Dermis microvascular lymphatic vessel endothelial cell (primary cell): ENCODE results near the gene CENPF. TPM values are rescaled to one million over a fixed set of nuclear protein-coding genes. Genes with fewer than 3 reads are reported as not detected.
A peak's percentile ranks its signal among the peaks of the same experiment; 100 is the strongest.

Experiments used
- DNase-seq, 2 donors: peaks; one replicate each; pipeline versions ENCODE4 v3.0.0 to v3.0.0-alpha.2; 2010; ENCODE audit warnings: low read depth in 2 of 2
- total RNA-seq: library from RNA; depleted of rRNA; stranded (reverse); fragments of >200 nt; gene quantifications from 2 replicates; pipeline ENCODE4 v1.2.1, GENCODE V29; 2014

The CENPF gene
- total RNA-seq, 1 donor from 2014 or later = 31.2 TPM

- peak in 1 of 2 donors; percentile 45 for DNase-seq
These were observed 14.8 kb downstream of the CENPF start for GRCh38 chr1:214617843-214618242.

DNA sequence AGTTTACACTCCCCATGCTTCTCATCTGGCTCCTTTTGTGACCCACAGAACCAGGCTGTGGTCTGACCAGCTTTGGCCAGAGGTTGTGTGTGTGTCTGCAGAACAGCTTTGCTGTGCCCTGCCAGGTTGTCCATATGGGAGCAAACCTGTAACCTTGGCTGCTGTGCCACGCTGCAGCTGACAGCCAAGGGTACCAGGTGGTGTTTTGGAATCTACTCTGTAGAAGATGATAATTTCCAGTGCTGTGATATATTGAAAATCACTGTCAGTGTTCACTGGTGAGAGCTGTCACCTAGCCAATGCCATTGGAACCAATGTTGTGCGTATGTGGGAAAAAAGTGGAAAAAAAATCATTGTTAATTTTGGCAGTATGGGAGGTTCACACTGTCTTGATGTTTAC lies 18.2 kb downstream of the CENPF start:
- DNase-seq = no peak

- peak in 1 of 2 donors; percentile 20 for DNase-seq
These were observed 20.4 kb downstream of the CENPF start for GRCh38 chr1:214623430-214623829.

GRCh38 chr1:214632091-214632490 lies 29.1 kb downstream of the CENPF start:
- no peak for DNase-seq

GRCh38 chr1:214633686-214634085 lies 30.7 kb downstream of the CENPF start:
- DNase-seq = no peak

- no peak for DNase-seq
These were observed 31.3 kb downstream of the CENPF start for GRCh38 chr1:214634267-214634666.

DNA sequence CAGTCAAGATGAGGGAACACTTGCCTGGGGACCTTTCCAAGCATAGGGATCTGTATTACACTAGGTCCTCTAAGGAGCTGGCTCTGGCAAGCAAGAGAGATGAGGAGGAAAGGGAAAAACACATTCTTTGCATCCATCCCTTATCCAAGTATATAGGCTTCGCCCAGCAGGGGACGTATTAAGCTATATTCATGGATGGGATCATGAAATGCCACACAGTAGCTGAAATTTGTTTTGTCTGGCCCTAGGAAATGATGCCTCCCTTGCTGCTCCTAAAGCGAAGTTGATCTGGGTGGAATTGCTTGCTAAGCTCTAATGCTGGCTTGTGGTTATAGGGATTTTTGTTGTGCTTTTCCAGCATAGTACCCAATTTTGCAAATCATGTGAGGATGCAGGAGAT lies 32.1 kb downstream of the CENPF start:
- DNase-seq = no peak

- no peak for DNase-seq
These were observed 32.5 kb downstream of the CENPF start for GRCh38 chr1:214635506-214635905.

DNA sequence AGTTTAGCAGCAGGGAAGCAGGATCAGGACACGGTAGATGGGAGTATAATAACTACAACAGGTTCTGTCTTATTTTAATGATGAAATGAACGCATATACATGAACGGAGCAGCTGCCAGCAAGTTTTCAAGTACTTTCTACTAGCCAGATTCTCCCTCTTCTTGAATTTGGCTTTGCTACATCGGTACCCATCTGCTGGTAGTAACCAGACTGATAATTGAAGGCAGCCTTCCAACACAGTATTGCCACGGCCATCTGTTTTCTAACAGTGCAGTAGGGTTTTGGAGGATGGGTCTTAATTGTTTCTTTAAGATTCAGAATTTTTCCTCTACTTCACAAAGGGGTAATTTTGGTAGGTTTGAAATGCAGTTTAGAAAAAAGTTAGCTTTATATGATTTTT lies 33.4 kb downstream of the CENPF start:
- DNase-seq = no peak

GRCh38 chr1:214637125-214637524 lies 34.1 kb downstream of the CENPF start:
- no peak for DNase-seq

DNA sequence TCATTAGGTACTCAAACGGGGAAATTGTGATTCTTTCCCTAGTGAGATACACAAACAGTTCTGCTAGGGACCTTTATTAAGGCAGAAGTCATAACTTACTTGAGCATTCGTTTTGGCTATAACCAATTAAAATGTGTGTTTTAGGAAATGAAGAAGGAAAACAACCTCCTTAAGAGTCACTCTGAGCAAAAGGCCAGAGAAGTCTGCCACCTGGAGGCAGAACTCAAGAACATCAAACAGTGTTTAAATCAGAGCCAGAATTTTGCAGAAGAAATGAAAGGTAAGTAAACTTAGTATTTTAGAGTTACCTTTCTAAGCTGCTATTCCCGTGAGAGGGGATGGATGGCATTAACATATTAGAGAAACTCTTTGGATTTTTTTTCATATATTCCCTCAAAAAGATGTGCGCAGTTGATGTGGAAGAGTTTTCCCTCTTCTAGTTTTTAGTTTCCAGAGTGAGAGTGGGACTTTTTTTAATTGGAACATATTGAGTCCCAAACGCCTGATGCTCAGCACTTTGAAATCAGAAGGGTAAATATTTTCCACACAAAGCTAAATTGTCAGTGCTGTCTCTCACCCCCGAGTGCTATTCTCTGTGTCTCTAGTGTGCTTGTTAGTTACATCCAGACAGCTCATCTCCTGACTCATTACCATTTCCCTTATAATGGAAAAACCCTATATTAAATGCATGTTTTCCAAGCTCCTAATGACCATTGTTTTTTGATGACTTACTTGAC lies 34.9 kb downstream of the CENPF start:
- DNase-seq = peak in 1 of 2 donors; percentile 61

DNA sequence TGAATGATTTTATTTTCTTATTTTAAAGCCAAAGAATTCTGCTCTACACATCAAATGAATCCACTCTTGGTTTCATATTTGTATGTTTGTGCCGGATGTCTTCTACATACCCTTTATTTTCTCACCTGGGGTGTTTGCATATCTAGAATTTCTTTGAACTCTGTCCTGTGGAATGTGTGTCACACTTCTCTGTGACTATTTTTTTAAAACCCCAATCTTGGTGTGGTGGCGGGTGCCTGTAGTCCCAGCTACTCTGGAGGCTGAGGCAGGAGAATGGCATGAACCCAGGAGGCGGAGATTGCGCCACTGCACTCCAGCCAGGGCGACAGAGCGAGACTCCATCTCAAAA lies 35.4 kb downstream of the CENPF start:
- DNase-seq = no peak

DNA sequence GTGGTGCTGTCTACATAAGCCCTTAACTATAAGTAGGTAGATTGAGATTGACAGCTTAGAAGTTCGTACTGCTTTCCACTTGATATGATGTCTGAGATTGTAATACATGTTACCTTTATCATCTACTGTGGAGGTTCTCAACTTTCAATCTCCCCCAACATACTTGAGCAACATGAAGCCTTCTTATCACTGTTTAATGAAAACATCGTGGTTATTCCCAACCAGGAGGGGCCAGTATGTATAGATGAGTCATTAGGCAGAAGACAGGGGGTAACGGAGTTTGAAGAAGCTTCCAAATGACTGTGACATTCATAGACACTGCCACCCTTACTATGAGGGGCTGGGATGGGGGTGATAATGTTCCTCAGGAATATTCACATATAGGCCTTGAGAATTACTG lies 36.0 kb downstream of the CENPF start:
- DNase-seq = no peak

DNA sequence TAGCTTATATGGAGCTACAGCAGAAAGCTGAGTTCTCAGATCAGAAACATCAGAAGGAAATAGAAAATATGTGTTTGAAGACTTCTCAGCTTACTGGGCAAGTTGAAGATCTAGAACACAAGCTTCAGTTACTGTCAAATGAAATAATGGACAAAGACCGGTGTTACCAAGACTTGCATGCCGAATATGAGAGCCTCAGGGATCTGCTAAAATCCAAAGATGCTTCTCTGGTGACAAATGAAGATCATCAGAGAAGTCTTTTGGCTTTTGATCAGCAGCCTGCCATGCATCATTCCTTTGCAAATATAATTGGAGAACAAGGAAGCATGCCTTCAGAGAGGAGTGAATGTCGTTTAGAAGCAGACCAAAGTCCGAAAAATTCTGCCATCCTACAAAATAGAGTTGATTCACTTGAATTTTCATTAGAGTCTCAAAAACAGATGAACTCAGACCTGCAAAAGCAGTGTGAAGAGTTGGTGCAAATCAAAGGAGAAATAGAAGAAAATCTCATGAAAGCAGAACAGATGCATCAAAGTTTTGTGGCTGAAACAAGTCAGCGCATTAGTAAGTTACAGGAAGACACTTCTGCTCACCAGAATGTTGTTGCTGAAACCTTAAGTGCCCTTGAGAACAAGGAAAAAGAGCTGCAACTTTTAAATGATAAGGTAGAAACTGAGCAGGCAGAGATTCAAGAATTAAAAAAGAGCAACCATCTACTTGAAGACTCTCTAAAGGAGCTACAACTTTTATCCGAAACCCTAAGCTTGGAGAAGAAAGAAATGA lies 37.6 kb downstream of the CENPF start:
- no peak for DNase-seq

GRCh38 chr1:214641214-214641895 lies 38.4 kb downstream of the CENPF start:
- DNase-seq = no peak

GRCh38 chr1:214643030-214643429 lies 40.0 kb downstream of the CENPF start:
- DNase-seq = no peak

DNA sequence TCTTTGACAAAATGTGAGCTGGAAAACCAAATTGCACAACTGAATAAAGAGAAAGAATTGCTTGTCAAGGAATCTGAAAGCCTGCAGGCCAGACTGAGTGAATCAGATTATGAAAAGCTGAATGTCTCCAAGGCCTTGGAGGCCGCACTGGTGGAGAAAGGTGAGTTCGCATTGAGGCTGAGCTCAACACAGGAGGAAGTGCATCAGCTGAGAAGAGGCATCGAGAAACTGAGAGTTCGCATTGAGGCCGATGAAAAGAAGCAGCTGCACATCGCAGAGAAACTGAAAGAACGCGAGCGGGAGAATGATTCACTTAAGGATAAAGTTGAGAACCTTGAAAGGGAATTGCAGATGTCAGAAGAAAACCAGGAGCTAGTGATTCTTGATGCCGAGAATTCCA lies 42.7 kb downstream of the CENPF start:
- DNase-seq = no peak

- DNase-seq = no peak
These were observed 45.8 kb downstream of the CENPF start for GRCh38 chr1:214648801-214649200.

DNA sequence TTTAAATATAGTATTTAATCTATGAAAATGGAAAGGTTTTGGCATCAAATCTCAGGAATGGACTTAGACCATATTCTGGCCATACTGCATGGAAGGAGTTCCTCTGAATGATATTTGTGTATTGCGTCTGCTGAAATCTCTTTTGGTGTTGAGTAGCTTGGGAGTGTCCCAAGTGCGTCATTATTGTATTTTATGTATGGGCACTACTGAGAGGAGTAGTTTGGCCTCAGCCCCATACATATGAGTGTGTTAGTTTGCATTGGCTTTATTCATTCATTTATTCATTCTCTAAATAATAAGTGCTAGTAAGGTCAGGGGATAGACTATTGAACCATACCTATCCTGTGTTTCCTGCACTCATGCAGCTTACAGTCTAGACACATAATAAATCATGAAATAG lies 46.6 kb downstream of the CENPF start:
- no peak for DNase-seq

GRCh38 chr1:214650664-214651063 lies 47.7 kb downstream of the CENPF start:
- no peak for DNase-seq

DNA sequence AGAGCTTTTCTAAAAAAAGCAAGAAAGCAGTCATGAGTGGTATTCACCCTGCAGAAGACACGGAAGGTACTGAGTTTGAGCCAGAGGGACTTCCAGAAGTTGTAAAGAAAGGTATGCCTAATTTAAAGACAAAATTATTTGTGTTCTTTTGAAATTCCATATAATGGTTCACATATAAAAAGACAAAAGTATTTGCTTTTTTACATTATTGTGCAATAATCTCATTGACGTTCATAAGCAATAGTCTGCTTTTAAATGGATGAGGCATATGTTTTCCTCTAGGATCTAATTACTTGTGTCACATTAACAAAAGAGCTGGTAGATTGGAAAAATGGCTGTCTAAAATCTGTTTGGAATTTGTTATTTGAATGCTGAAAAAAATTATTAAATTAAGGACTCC lies 54.3 kb downstream of the CENPF start:
- no peak for DNase-seq

DNA sequence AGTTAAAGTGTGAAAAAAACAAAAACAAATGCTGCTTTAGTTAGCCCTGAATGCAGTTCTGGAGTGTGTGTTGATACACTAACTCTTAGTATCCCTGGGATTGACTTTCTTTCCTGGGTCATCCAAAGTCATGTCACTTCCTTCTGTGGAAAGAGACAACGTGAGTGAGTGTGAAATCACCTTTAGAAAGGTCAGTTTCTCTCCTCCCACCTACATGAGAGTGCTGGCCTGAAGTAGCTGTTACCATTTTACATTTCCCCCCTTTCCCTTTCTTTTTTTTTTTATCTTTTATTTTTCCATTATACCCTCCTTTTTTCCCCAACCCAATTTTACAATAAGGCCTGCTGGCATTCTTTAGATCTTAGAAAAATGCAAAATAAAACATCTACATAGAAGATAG lies 55.2 kb downstream of the CENPF start:
- DNase-seq = no peak

DNA sequence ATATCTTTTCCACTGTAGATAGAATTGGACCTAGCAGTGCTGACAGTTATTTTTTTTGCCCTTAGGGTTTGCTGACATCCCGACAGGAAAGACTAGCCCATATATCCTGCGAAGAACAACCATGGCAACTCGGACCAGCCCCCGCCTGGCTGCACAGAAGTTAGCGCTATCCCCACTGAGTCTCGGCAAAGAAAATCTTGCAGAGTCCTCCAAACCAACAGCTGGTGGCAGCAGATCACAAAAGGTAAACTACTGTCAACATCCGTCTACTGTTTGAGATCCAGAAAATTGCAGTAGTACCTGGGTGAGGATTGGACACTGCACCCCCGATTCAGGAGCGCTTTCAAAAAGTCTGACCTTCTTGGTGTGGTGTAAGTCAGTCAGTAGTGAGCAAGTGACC lies 55.8 kb downstream of the CENPF start:
- DNase-seq = peak in 1 of 2 donors; percentile 42
